IMR-90 (cell line): Measurements from ENCODE around the gene RAB3IL1.

ENCODE experiments used
- BHLHE40 ChIP-seq: fragments of 150-350 bp; IDR thresholded peaks from 2 replicates; pipeline ENCODE4 v1.6.1; 2016; ENCODE audit warnings: mild to moderate bottlenecking, low read depth, low read length
- CEBPB ChIP-seq: IDR thresholded peaks from 2 replicates; pipeline ENCODE4 v1.6.1; 2012; ENCODE audit warnings: low read depth, low read length, improper control_type of control experiment
- FOS ChIP-seq: fragments of 150-350 bp; IDR thresholded peaks from 2 replicates; pipeline ENCODE4 v1.6.1; 2016; ENCODE audit warnings: low read depth, low read length
- MAFK ChIP-seq: IDR thresholded peaks from 2 replicates; pipeline ENCODE4 v1.6.1; 2012; ENCODE audit warnings: low read depth, low read length, improper control_type of control experiment
- MAZ ChIP-seq: IDR thresholded peaks from 2 replicates; pipeline ENCODE4 v1.6.1; 2012; ENCODE audit warnings: low read depth, mild to moderate bottlenecking, low read length, improper control_type of control experiment, moderate library complexity, borderline replicate concordance
- POLR2A ChIP-seq: IDR thresholded peaks from 2 replicates; pipeline ENCODE4 v1.6.1; 2012; ENCODE audit warnings: mild to moderate bottlenecking, low read depth, low read length
- RAD21 ChIP-seq: IDR thresholded peaks from 2 replicates; pipeline ENCODE4 v1.6.1; 2012; ENCODE audit warnings: low read length, improper control_type of control experiment
- RCOR1 ChIP-seq: IDR thresholded peaks from 2 replicates; pipeline ENCODE4 v1.6.1; 2012; ENCODE audit warnings: mild to moderate bottlenecking, low read length, improper control_type of control experiment; ENCODE audit not compliant: insufficient replicate concordance
- SMC3 ChIP-seq: fragments of 150-350 bp; IDR thresholded peaks from 2 replicates; pipeline ENCODE4 v1.6.1; 2016; ENCODE audit warnings: low read depth, mild to moderate bottlenecking, antibody characterized with exemption, low read length, moderate library complexity
- TF ChIP-seq, protein P1 (sequence below): conservative IDR thresholded peaks from 2 replicates; pipeline ENCODE4 v1.5.1; 2012; ENCODE audit warnings: mild to moderate bottlenecking, low read depth, low read length, improper control_type of control experiment

DNA sequence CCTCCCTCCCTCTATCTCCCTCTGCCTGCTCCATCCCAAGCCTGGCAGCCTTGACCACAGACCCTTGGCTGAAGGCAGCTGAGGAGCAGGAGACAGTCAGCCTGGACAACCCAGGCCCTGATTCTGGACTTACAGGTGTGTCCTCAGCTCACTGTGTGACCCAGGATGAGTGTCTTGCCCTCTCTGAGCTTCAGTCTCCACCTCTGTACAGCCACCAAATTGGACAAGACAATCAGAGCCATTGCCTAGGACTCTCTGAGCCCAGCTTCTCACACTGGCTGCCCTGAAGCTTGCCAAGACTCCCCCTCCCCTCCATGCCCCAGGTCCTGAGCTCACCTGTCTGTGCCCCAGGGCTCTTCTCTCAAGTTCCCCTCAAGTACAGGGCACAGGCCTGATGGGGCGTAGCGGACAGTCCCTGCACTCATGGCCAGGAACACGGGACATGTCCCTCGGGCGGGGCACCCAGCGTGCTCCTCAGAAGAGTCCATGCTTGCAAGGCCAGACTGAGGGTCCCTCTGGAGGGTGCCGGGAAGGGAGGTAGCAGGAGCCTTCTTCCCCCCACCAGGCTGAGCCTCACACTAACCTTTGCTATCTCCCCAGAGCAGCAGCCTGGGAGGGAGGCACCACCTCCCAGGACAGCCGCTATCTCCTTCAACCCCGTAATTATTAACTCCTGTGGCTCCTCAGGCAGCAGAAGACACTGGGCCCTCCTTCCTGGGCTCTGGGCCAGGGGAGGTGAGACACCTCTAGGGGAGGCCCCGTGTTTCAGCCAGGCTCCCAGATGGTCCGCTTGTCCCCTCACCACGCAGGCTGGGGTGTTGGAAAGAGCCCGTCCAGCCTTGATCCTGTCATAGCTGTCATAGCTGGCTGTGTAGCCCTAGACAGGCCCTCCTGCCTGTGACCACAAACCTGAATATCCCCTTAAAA, 2.6 kb upstream of the RAB3IL1 start:
- TF ChIP-seq CEBPB: no peak
- TF ChIP-seq MAZ: no peak
- no peak for TF ChIP-seq BHLHE40
- TF ChIP-seq, protein P1, sequence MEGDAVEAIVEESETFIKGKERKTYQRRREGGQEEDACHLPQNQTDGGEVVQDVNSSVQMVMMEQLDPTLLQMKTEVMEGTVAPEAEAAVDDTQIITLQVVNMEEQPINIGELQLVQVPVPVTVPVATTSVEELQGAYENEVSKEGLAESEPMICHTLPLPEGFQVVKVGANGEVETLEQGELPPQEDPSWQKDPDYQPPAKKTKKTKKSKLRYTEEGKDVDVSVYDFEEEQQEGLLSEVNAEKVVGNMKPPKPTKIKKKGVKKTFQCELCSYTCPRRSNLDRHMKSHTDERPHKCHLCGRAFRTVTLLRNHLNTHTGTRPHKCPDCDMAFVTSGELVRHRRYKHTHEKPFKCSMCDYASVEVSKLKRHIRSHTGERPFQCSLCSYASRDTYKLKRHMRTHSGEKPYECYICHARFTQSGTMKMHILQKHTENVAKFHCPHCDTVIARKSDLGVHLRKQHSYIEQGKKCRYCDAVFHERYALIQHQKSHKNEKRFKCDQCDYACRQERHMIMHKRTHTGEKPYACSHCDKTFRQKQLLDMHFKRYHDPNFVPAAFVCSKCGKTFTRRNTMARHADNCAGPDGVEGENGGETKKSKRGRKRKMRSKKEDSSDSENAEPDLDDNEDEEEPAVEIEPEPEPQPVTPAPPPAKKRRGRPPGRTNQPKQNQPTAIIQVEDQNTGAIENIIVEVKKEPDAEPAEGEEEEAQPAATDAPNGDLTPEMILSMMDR: no peak
- no peak for TF ChIP-seq RCOR1
- no peak for TF ChIP-seq FOS
- no peak for TF ChIP-seq SMC3
- no peak for TF ChIP-seq POLR2A
- TF ChIP-seq RAD21: no peak
- no peak for TF ChIP-seq MAFK
